AG08396 (cell line): ENCODE data around the gene SUCLG1.
"Not testable (repeated sequence)": the region's sequence is repeated elsewhere in the genome, so short reads cannot be mapped to it uniquely, and the experiment has no call there.

Experiments used
- DNase-seq: peaks from one replicate; pipeline ENCODE4 v3.0.0; 2012; ENCODE audit warnings: low spot score, mixed read lengths

Gene SUCLG1

DNA sequence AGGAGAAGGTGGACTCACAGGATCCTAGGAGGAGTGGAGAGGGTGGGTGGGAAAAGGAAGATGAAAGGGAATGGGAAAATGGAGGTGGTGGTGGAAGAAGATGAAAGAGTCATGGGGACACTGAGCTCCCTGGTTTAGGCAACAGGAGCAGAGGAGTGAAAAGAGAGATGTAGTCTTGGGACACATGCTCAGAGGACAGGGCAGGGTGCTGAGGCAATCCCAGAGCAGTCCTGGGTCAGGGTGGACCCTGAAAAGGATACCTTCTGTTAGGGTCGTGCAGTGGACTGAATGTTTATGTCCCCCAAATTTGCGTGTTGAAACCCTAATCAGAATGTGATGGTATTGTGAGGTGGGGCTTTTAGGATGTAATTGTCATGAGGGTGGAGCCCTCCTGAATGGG is 37.9 kb downstream of the SUCLG1 start:
- DNase-seq, result no peak

DNA sequence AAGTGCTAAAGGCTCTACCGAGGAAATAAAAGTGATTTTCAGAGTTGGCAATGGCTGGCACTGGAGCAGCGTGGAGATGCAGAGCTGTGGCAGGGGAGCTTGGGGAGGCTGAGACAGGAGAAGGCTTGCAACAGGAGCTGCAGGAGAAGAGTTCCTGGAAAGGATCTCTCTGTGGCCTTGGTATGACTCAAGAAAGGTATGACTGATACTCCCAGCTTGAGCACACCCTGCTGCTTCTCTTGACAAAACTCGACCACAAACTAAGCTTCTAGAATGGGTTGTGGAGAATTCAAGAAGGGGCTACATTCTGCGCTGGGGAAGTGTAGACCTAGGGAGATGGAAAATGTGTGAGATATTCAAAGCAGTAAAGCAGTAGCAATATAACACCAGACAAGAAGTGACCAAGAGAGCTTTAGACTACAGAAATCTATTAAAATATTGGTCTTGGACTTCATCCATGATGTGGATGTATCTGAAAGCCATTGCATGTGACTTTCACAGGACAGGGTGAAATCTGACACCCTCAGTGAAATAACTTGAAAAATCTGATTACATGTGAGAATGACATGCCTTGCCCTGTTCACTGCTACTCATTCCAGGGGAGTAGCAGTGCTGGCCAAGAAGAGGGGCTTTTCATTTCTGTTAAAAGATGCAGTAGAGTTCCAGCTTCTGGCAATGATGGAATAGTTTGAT is 41.5 kb downstream of the SUCLG1 start:
- DNase-seq, result no peak

DNA sequence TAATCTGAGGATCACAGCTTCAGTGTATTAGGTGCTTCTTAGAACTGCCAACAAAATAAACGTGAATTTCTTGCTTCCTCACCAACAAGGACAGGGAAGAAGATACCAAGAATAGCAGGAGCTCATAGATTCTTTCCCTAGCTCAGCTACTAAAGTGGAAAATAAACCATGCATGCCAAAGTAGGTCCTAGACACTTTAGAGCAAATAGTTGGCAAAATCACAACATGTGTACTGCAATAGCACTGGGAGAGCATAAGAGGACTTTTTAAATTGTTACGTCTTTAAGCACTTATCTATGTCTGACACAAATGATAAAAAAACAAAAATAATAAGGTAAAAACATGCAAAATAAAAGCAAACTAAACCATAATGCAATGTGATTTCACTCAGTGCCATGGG is 49.5 kb downstream of the SUCLG1 start:
- no peak for DNase-seq

DNA sequence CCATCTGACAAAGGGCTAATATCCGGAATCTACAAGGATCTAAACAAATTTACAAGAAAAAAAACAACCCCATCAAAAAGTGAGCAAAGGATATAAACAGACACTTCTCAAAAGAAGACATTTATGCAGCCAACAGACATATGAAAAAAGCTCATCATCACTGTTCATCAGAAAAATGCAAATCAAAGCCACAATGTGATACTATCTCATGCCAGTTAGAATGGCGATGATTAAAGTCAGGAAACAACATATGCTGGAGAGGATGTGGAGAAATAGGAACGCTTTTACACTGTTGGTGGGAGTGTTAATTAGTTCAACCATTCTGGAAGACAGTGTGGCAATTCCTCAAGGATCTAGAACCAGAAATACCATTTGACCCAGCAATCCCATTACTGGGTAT is 57.0 kb downstream of the SUCLG1 start:
- DNase-seq, result not testable (repeated sequence)

- DNase-seq, result not testable (repeated sequence)
Measured at GRCh38 chr2:84399839-84400238, 59.2 kb downstream of the SUCLG1 start.

- peak; percentile 18 for DNase-seq
Measured at GRCh38 chr2:84395820-84396219, 63.3 kb downstream of the SUCLG1 start.

DNA sequence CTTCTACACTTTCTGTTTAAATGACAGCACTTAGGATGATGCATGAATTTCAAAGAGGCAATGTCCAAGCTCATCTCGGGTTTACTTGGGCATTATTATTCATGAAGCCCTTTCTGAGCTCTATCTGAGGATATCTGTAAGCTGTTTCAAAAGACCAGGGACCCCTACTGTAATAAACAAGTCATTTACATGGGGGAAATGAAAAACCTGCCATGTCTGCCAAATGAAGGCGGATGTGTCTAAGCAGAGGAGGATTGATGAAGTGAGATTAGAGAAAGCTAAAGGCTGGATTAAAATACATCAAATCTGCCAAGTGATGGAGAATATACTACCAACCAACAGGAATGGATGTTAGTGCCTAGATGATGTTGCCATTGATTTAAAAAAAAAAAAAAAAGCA is 64.5 kb downstream of the SUCLG1 start:
- DNase-seq, result no peak

- DNase-seq, result no peak
Measured at GRCh38 chr2:84393829-84394228, 65.3 kb downstream of the SUCLG1 start.

DNA sequence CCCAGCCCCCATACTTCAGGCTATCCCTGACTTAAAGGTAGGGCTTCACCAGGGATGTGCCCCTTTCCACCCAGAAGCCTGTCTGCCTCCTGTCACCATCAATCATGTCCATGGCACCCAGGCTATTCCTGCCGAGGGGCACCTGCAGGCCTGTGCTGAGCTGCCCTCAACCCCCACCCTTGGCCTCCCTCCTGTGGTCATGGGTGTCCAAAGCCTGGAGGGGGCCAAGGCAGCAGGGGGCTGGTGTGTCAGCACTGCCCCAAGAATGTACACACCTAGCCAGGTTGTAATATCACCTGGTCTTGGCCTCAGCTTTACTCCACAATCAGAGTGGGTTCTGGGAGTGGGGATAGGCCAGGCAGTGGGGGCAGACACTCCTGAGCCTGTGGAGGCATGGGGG is 69.3 kb downstream of the SUCLG1 start:
- no peak for DNase-seq

GRCh38 chr2:84388921-84389490 is 70.1 kb downstream of the SUCLG1 start:
- DNase-seq, result no peak

GRCh38 chr2:84388133-84388532 is 70.9 kb downstream of the SUCLG1 start:
- DNase-seq, result no peak

DNA sequence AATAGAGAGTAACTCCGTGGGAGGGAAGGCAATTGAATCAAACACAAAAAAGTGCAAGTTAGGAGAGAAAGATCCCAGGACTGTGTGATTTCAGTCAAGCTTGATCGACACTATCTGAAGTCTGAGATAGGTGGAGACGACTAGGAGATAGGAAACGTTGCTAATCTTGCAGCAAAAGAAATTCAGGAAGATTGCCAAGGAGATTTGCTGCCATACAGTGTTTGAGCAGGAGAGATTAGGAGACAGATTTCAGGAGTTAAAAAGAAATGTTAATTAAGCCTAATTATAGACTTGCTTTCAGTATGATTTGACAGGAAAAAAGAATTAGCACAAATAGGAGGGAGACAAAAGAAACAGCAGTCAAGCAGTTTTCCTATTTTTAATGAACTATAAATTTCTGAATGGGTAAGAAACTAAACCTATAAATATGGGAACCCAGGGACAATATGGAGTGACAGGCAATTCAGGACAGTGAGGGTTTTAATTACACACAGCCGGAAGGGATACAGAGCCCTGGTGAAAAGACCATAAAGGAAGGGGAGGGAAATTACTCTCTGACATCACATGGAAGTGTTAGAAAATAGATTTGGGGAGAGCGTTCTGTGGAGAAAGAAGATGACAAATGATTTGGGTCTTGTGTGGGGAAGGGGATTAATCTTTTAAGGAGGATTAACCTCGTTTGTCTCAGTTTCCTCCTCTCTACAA is 72.6 kb downstream of the SUCLG1 start:
- no peak for DNase-seq

DNA sequence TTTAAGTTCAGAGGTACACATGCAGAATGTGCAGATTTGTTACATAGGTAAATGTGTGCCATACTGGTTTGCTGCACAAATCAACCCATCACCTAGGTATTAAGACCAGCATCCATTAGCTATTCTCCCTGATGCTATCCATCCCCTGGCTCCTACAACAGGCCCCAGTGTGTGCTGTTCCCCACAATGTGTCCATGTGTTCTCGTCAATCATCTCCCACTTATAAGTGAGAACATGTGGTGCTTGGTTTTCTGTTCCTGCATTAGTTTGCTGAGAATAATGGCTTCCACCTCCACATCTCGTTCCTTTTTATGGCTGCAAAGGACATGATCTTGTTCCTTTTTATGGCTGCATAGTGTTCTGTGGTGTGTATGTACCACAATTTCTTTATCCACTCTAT is 75.8 kb downstream of the SUCLG1 start:
- no peak for DNase-seq

DNA sequence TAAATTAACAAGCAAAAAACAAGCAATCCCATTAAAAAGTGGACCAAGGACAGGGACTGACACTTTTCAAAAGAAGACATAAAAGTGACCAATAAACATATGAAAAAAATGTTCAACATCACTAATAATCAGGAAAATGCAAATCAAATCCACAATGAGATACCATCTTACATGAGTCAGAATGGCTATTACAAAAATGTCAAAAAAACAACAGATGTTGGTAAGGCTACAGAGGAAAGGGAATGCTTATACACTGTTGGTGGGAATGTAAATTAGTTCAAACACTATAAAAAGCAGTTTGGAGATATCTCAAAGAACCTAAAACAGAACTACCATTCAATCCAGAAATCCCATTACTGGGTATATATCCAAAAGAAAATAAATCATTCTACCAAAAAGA is 78.2 kb downstream of the SUCLG1 start:
- no peak for DNase-seq

DNA sequence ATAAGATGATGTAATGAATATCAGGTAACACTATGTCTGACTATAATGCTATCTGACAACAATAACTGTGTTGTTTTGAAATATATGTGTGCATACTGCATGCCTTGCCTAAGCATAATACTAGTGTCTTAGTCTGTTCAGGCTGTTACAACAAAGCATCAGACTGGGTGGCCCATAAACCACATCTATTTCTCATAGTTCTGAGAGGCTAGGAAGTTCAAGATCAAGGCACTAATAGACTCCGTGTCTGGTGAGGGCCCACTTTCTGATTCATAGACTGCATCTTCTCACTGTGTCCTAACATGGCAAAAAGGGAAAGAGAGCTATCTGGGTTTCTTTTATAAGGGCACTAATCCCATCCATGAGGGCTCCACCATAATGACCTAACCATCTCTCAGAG is 80.1 kb downstream of the SUCLG1 start:
- DNase-seq, result no peak

DNA sequence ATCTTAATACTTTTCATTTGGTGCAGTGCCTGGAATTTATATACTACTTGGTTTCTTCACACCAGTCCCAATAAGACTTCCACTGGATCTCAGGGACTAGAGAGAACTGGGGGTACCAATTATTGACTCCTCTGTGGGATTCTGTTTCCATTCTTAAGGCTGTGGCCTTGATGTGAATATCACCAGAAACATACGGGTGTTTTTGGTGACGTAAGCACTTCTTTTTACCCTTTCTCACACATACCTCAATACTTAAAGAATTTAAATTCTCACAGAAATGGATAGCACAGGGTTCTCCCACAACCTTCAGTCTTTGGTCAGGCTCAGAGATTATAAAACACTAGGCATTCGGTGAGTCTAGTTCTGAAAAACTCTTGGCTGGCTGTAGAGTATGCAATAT is 84.1 kb downstream of the SUCLG1 start:
- DNase-seq, result no peak

GRCh38 chr2:84373866-84374265 is 85.2 kb downstream of the SUCLG1 start:
- no peak for DNase-seq
